GM13976 (cell line): ENCODE data around the gene DENND2A.

Source experiments
- DNase-seq: peaks from one replicate; pipeline ENCODE4 v3.0.0; 2012; ENCODE audit warnings: low spot score
- in situ Hi-C: fragments of 300-500 bp; cut with MboI; formaldehyde crosslinking; loops from one replicate; pipeline ENCODE4 v1.12.0; 2022; ENCODE audit warnings: low sequenced_read_pairs, mixed read lengths, inconsistent platforms; ENCODE audit not compliant: unreplicated experiment
- TF ChIP-seq, protein P1 (sequence below): IDR thresholded peaks from 2 replicates; pipeline ENCODE4 v1.5.1; 2012; ENCODE audit warnings: borderline replicate concordance, mild to moderate bottlenecking; ENCODE audit not compliant: insufficient read depth; ENCODE audit errors: extremely low read depth, missing control alignments, control extremely low read depth

DENND2A gene

DNA sequence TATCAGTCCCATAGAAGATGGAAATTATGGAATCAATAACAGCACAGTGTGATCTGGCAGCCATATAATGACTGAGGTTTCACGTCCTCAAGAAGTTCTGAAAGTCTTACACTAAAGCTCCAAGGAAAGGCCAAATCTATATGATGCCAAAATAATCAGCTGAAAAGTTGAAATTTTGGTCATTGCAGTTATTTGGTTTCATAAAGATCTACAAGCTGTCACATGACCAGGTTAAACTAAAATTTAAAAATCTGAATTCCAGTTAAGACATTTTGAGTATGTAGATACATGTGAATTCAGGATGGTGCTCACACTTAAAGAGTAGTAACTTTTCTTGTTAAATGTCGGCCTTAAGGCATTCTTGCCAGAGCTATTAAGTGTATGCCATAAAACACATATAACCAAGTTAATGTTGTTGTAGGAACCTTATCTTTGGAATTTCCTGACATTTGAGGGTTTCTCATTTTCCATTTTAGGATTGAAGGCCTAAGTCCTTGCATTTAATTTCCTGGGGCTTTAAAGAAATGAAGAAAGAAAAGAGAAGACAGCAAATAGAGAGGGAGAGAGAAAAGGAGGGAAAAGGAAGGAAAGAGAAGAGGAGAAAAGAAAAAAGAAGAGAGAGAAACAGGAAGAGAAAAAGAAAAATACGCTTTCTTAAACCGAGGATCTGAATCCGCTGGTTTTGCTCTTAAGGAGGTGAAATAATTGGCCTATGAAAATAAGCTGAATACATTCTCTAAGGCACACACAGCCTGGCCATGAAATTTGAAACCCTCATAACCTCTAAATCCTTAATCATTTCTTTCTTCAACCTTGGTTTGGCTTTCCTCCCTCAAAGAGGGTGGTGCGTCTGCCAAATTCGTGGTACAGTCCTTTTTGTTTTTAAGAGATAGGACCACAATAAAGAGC, 43.8 kb downstream of the DENND2A start:
- DNase-seq: no peak
- in situ Hi-C loops: no loop called here

DNA sequence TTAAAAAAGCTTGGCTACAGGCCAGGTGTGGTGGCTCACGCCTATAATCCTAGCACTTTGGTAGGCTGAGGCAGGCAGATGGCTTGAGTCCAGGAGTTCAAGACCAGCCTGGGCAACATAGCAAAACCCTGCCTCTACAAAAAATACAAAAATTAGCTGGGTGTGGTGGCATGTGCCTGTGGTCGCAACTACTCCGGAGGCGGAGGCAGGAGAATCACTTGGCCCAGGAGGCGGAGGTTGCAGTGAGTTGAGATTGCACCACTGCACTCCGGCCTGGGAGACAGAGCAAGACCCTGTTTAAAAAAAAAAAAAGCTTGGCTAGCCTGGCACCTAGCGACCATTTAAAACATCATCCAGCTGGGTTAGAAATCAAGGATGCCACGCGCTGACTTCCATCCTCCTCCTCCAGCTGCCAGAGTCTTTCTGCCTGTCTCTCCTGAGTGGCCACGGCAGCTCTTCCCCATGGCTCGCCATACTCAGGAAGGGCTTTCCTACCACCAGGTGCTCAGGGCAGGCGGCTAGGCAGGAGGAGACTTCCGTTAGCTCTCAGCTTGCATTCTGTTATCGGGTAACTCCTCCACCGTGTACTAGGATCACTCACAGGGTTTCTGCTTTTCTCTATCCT, 45.0 kb downstream of the DENND2A start:
- in situ Hi-C loops: no loop called here
- TF ChIP-seq, protein P1, sequence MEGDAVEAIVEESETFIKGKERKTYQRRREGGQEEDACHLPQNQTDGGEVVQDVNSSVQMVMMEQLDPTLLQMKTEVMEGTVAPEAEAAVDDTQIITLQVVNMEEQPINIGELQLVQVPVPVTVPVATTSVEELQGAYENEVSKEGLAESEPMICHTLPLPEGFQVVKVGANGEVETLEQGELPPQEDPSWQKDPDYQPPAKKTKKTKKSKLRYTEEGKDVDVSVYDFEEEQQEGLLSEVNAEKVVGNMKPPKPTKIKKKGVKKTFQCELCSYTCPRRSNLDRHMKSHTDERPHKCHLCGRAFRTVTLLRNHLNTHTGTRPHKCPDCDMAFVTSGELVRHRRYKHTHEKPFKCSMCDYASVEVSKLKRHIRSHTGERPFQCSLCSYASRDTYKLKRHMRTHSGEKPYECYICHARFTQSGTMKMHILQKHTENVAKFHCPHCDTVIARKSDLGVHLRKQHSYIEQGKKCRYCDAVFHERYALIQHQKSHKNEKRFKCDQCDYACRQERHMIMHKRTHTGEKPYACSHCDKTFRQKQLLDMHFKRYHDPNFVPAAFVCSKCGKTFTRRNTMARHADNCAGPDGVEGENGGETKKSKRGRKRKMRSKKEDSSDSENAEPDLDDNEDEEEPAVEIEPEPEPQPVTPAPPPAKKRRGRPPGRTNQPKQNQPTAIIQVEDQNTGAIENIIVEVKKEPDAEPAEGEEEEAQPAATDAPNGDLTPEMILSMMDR: no peak
- DNase-seq: no peak

More for the DNA sequence above, 43.8 kb downstream of the DENND2A start:
- TF ChIP-seq, protein P1: no peak

DNA sequence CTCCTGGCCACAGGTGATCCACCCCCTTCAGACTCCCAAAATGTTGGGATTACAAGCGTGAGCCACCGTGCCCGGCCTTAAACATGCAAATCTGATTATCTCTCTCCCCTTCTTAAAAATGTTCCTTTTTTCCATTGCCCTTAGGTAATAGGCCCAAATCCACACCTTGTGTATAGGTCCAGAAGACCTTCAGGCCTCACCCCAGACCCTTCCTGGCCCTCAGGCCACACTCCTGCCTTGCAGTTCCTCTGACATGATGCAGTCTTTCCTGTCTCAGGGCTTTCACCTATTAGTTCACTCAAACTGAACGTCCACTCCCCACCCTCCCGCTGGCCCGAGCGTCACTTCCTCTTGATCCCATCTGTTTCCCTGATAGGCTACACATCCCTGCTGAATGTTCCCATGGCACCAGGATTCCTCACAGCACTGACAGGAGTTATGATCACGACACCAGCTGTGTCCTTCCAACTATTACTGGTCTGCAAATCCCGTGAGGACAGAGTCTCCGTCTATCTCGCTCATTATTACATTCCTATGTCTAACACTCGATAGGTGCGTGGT, 46.4 kb downstream of the DENND2A start:
- TF ChIP-seq, protein P1: no peak
- DNase-seq: no peak
- in situ Hi-C loops: no loop called here

DNA sequence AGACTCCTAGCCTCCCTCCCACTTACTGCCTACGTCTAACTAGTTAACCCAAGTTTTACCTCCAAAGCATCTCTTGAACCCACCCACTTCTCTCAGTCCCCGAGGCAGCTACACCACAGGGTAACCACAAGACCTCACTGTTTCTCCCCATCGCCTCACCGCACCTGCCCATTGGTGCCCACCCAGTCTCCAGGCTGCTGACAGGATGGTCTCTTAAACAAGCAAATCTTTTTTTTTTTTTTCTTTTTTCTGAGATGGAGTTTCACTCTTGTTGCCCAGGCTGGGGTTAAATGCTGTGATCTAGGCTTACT, 47.0 kb downstream of the DENND2A start:
- DNase-seq: no peak
- in situ Hi-C loops: no loop called here
- TF ChIP-seq, protein P1: no peak

DNA sequence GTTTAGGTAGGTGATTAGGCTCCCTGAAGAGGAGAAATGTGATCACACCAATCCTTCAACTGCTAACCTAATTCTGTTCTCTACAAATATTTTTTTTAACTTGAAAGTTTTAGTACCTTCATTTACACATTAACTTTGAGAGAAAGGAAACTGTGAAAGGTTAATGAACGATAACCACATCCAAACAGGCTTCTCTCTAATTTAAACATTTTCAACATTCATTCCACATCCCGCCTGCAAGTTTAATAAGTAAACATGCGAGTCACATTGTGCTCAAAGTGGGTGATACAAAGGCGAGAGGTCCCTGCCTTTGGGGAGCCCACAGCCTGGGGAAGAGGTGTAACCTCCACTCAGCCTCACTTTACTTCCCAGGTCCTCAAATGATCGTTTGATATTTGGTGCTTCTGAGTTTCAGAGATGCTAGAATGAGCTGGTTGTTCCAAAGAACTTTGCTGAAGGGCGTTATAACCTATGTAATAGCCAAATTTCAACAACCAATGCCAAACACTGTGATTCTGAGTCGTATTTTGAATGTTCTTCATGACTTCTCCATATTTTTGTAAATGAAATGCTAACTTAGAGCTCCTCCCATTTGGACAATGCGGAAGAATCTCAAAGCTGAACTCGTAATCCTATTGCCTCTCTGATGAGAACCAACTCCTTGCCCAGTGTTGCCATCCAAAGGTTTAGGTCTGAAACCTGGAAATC, 47.5 kb downstream of the DENND2A start:
- TF ChIP-seq, protein P1: no peak
- no peak for DNase-seq
- in situ Hi-C loops: no loop called here

DNA sequence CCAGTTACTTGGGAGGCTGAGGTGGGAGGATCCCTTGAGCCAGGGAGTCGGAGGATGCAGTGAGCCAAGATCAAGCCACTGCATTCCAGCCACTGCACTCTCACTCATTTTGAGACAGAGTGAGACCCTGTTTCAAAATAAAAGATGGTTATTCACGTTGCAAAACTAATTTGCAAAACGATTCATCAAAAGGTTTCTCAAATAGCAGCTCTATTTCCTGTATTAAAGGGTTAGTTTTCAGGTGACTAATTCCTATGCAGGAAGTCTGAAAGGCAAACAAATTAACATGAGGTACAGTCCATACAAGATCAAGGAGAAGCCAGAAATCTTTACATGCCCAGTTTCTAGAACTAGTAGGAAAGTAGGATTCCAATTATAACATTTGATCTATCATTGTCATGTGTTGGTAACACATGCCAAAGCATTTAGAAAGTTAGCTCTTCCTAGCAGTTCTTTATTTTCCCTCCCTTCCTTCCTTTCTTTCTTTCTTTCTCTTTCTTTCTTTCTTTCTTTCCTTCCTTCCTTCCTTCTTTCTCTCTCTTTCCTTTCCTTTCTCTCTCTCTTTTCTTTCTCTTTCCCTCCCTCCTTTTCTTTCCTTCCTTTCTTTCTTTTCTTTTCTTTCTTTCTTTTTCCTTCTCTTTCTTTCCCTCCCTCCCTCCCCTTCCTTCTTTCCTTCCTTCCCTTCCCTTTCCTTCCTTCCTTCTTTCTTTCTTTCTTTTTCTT, 49.3 kb downstream of the DENND2A start:
- in situ Hi-C loops: no loop called here
- no peak for DNase-seq
- TF ChIP-seq, protein P1: no peak
